HEK293T (cell line): ENCODE data around the gene CBFA2T2.

Experiments
- ARNT ChIP-seq: fragments of 450-650 bp; IDR thresholded peaks from 2 replicates; pipeline ENCODE4 v1.6.1; 2017; ENCODE audit warnings: mild to moderate bottlenecking
- BHLHE40 ChIP-seq: fragments of 450-650 bp; IDR thresholded peaks from 2 replicates; pipeline ENCODE4 v1.6.1; 2016; ENCODE audit warnings: mild to moderate bottlenecking, moderate library complexity, borderline replicate concordance
- CTBP1 ChIP-seq: fragments of 450-650 bp; IDR thresholded peaks from 2 replicates; pipeline ENCODE4 v1.6.1; 2016; ENCODE audit warnings: borderline replicate concordance
- FOXK2 ChIP-seq: fragments of 450-650 bp; IDR thresholded peaks from 2 replicates; pipeline ENCODE4 v1.6.1; 2016; ENCODE audit warnings: mild to moderate bottlenecking
- FOXM1 ChIP-seq: fragments of 450-650 bp; IDR thresholded peaks from 2 replicates; pipeline ENCODE4 v1.6.1; 2017; ENCODE audit warnings: mild to moderate bottlenecking, borderline replicate concordance
- HDGF ChIP-seq: fragments of 450-650 bp; IDR thresholded peaks from 2 replicates; pipeline ENCODE4 v1.6.1; 2017; ENCODE audit warnings: antibody characterized with exemption, borderline replicate concordance
- L3MBTL2 ChIP-seq: fragments of 450-650 bp; conservative IDR thresholded peaks from 2 replicates; pipeline ENCODE4 v1.6.1; 2016; ENCODE audit warnings: mild to moderate bottlenecking
- LEF1 ChIP-seq: fragments of 450-650 bp; IDR thresholded peaks from 2 replicates; pipeline ENCODE4 v1.6.1; 2017; ENCODE audit warnings: mild to moderate bottlenecking, borderline replicate concordance
- NFRKB ChIP-seq: fragments of 450-650 bp; IDR thresholded peaks from 2 replicates; pipeline ENCODE4 v1.6.1; 2016; ENCODE audit warnings: mild to moderate bottlenecking, moderate library complexity
- PKNOX1 ChIP-seq: fragments of 450-650 bp; IDR thresholded peaks from 2 replicates; pipeline ENCODE4 v1.6.1; 2016
- SP1 ChIP-seq: fragments of 450-650 bp; IDR thresholded peaks from 2 replicates; pipeline ENCODE4 v1.6.1; 2017
- SUZ12 ChIP-seq: fragments of 450-650 bp; IDR thresholded peaks from 2 replicates; pipeline ENCODE4 v1.6.1; 2016; ENCODE audit warnings: mild to moderate bottlenecking
- TARDBP ChIP-seq: fragments of 450-650 bp; IDR thresholded peaks from 2 replicates; pipeline ENCODE4 v1.6.1; 2016
- ZNF384 ChIP-seq: fragments of 450-650 bp; IDR thresholded peaks from 2 replicates; pipeline ENCODE4 v1.6.1; 2016

- TF ChIP-seq SUZ12 (no peak), FOXM1 (no peak), FOXK2 (no peak), SP1 (no peak), CTBP1 (no peak), L3MBTL2 (no peak), ZNF384 (no peak), BHLHE40 (no peak), LEF1 (no peak), TARDBP (no peak), PKNOX1 (no peak), ARNT (no peak), NFRKB (no peak), HDGF (no peak)
Observed at GRCh38 chr20:33601861-33602260, 112.0 kb downstream of the CBFA2T2 start.
